Psoas muscle (tissue), 8 donors: ENCODE measurements around the gene VPS16. TPM values are rescaled to one million over a fixed set of nuclear protein-coding genes. Genes with fewer than 3 reads are reported as not detected.

ENCODE experiments used
- ATAC-seq, 4 donors: fragments of 200-7000 bp; cut with Tn5 transposase; one replicate each; pipeline ENCODE4 v1.9.1; 2020; ENCODE audit warnings: moderate library complexity in 3 of 4, mild to moderate bottlenecking in 2 of 4
- DNase-seq, 2 donors: peaks; one replicate each; pipeline ENCODE4 v3.0.0-alpha.2; 2020
- H3K27ac ChIP-seq: fragments of 200-600 bp; one replicate; pipeline ENCODE4 v1.8.0; 2022
- H3K27me3 ChIP-seq, 3 donors: fragments of 200-600 bp in 1 of 3; one replicate each; pipeline versions ENCODE4 v1.6.1 to v1.8.0; 2013 to 2022; ENCODE audit warnings: low read length in 2 of 3, mild to moderate bottlenecking in 2 of 3, moderate library complexity in 1 of 3; ENCODE audit not compliant: insufficient read depth in 3 of 3
- H3K36me3 ChIP-seq, 2 donors: fragments of 200-600 bp in 1 of 2; one replicate each; pipeline versions ENCODE4 v1.6.1 to v1.8.0; 2013 to 2022; ENCODE audit warnings: low read depth in 1 of 2, mild to moderate bottlenecking in 1 of 2, moderate library complexity in 1 of 2; ENCODE audit not compliant: insufficient read depth in 1 of 2
- H3K4me1 ChIP-seq: fragments of 200-600 bp; one replicate; pipeline ENCODE4 v1.8.0; 2022
- H3K4me3 ChIP-seq: fragments of 200-600 bp; one replicate; pipeline ENCODE4 v1.8.0; 2022; ENCODE audit warnings: mild to moderate bottlenecking
- H3K9me3 ChIP-seq: fragments of 200-600 bp; one replicate; pipeline ENCODE4 v1.8.0; 2022
- CTCF ChIP-seq: fragments of 200-600 bp; IDR thresholded peaks from one replicate; pipeline ENCODE4 v1.8.0; 2022; ENCODE audit warnings: antibody characterized with exemption
- WGBS, 3 donors: extraction: QIAGEN DNeasy Blood & Tissue Kit; methylation state at CpG; one replicate each; pipeline versions ENCODE4 v1.1.6 to v1.1.7; 2013; 5-methylcytosine and 5-hydroxymethylcytosine counted together
- intact Hi-C, 2 donors: fragments of 100-400 bp; cut with DNase I; formaldehyde crosslinking; loops; one replicate each; pipeline versions ENCODE4 v1.11.0 to v1.14.2; 2022
- polyA plus RNA-seq, 3 donors: library from polyadenylated mRNA; stranded (reverse); fragments of 200-250 nt; gene quantifications; one replicate each; pipeline ENCODE4 v1.2.3, GENCODE V29; 2013
- total RNA-seq, 4 donors: library from RNA; stranded (reverse); fragmentation: NEBNext Ultra II Directional in 2 of 4; extraction: Animal tissue kit (Norgen Biotek cat#: 25700) in 2 of 4; gene quantifications; one replicate each; pipeline versions ENCODE4 v1.2.1 to v1.2.4, GENCODE V29; 2021 to 2023
- donor health status: healthy with polysubstance abuse.
- donor health status: DM: no; HTN: no; CAD: no; lungs with moderate emphysema.
- donor health status: Bipolar disorder and iron deficiency.
- donor health status: healthy.
- donor health status: DM: yes; HTN: yes; CAD: no.
- donor health status: DM: no; HTN: no; CAD: no.
- donor health status: DM: no; HTN: no; CAD: no.
- donor health status: DM: yes; HTN: yes; CAD: no.

VPS16 gene
- total and polyA plus RNA-seq, 7 donors, result 17.1 to 25.5 (median 20.2) TPM

- peaks cover 5% of the 10 kb centered on the region for H3K9me3 ChIP-seq
- no peaks in the 10 kb centered on the region for H3K36me3 ChIP-seq
- peaks cover 0 to 47% (median 9%) of the 10 kb centered on the region in 3 donors for H3K27me3 ChIP-seq
- intact Hi-C loops, result no loop called here
- H3K27ac ChIP-seq, result no peak overlapping the region
- 95 to 96% (median 96%) methylated on average over 1 of the region's 1 CpG for WGBS, 3 donors
- no peaks in the 10 kb centered on the region for H3K4me1 ChIP-seq
- TF ChIP-seq CTCF, result no peak
- H3K4me3 ChIP-seq, result no peak overlapping the region
- ATAC-seq (no peak), DNase-seq (no peak)
Observed at GRCh38 chr20:2814076-2814475, 26.5 kb upstream of the VPS16 start.

- ATAC-seq, result peak in 3 of 4 donors; percentile 52 to 67 (median 60)
- no peaks in the 10 kb centered on the region for H3K36me3 ChIP-seq
- WGBS, 3 donors, result 22 to 23% (median 22%) methylated on average over 5 of the region's 5 CpGs
Observed at GRCh38 chr20:2814587-2815051, 25.9 kb upstream of the VPS16 start, which contains the start of gene C20orf141. TSS of gene C20orf141 (plus strand) at chr20:2814987. CDS start at chr20:2815185, 198 bp downstream.

GRCh38 chr20:2815242-2815900 lies 25.2 kb upstream of the VPS16 start:
- Histone ChIP-seq H3K27me3 (peaks cover 0 to 56% (median 12%) of the 10 kb centered on the region in 3 donors), H3K27ac (no peak overlapping the region), H3K36me3 (no peaks in the 10 kb centered on the region), H3K9me3 (peaks cover 5% of the 10 kb centered on the region), H3K4me1 (no peaks in the 10 kb centered on the region), H3K4me3 (no peak overlapping the region)
- DNase-seq, result no peak
- intact Hi-C loops, result no loop called here
- 88 to 93% (median 89%) methylated on average over 8 of the region's 8 CpGs for WGBS, 3 donors
- TF ChIP-seq CTCF, result no peak
- no peak for ATAC-seq

More at GRCh38 chr20:2814587-2815051, 25.9 kb upstream of the VPS16 start, which contains the start of gene C20orf141:
- Histone ChIP-seq H3K27me3 (peaks cover 0 to 48% (median 10%) of the 10 kb centered on the region in 3 donors), H3K27ac (no peak within 1 kb of the TSS), H3K4me1 (no peaks in the 10 kb centered on the region), H3K9me3 (peaks cover 5% of the 10 kb centered on the region), H3K4me3 (no peak within 1 kb of the TSS)
- TF ChIP-seq CTCF, result no peak
- peak; percentile 58 to 82 for DNase-seq
- intact Hi-C loops, result no loop called here

DNA sequence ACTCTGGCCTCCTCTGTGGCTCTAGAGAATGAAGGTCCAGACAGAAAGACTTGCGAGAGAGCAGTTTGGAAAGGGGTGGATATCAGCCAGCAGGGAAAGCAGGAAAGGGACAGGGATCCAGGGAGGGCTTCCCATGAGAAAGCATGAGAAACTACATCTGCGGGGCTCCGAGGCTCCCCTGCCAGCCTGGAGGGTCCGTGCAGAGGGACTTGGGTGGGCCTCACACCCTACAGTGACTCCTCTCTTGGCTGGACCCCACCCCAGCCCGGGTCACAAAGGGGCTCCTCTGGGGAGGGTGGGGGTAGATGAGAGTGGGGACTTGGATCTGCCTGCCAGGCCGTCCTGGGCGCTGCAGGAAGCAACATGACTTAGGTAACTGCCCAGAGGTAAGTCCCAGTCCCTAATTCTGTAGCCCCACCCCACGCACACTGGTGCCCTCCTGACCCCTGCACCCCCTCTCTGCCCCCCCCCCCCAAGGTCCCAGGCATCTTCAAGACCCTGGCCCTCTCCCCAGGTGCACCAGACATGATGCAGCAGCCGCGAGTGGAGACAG lies 24.4 kb upstream of the VPS16 start, which contains the start of gene TMEM239:
Gene TMEM239, plus strand, starts transcription at position 335 of the 553 bp plus-strand sequence. Its CDS starts 191 bp downstream, at position 526.
- 73 to 79% (median 76%) methylated on average over 10 of the region's 10 CpGs for WGBS, 3 donors

More for the DNA sequence above, 24.4 kb upstream of the VPS16 start, which contains the start of gene TMEM239:
- no peak for TF ChIP-seq CTCF
- Histone ChIP-seq H3K4me1 (no peaks in the 10 kb centered on the region), H3K9me3 (peaks cover 5% of the 10 kb centered on the region), H3K36me3 (no peaks in the 10 kb centered on the region), H3K27me3 (peaks cover 0 to 62% (median 19%) of the 10 kb centered on the region in 3 donors), H3K27ac (no peak within 1 kb of the TSS), H3K4me3 (no peak within 1 kb of the TSS)
- DNase-seq (no peak), ATAC-seq (no peak)
- intact Hi-C loops, result no loop called here
